Glutamatergic neuron (in vitro differentiated cells): Measurements from ENCODE around the gene NFIX. TPM values are rescaled to one million over a fixed set of nuclear protein-coding genes. Genes with fewer than 3 reads are reported as not detected.
A peak's percentile ranks its signal among the peaks of the same experiment; 100 is the strongest.

Experiments used
- DNase-seq: peaks from one replicate; pipeline ENCODE4 v3.0.0; 2022
- H3K27ac Mint-ChIP-seq: one replicate; pipeline ENCODE4 v1.8.0; 2020; ENCODE audit warnings: mild to moderate bottlenecking, mixed read lengths, inconsistent platforms; ENCODE audit not compliant: unreplicated experiment
- H3K27me3 Mint-ChIP-seq: one replicate; pipeline ENCODE4 v1.8.0; 2020; ENCODE audit warnings: mild to moderate bottlenecking, moderate library complexity, mixed read lengths, inconsistent platforms; ENCODE audit not compliant: unreplicated experiment
- H3K36me3 Mint-ChIP-seq: one replicate; pipeline ENCODE4 v1.8.0; 2020; ENCODE audit warnings: mild to moderate bottlenecking, mixed read lengths, inconsistent platforms; ENCODE audit not compliant: unreplicated experiment
- H3K4me1 Mint-ChIP-seq: one replicate; pipeline ENCODE4 v1.8.0; 2020; ENCODE audit warnings: mild to moderate bottlenecking, low read depth, mixed read lengths, inconsistent platforms; ENCODE audit not compliant: unreplicated experiment
- H3K4me3 Mint-ChIP-seq: one replicate; pipeline ENCODE4 v1.8.0; 2020; ENCODE audit warnings: mild to moderate bottlenecking, mixed read lengths, inconsistent platforms; ENCODE audit not compliant: unreplicated experiment
- H3K9me3 Mint-ChIP-seq: one replicate; pipeline ENCODE4 v1.8.0; 2020; ENCODE audit warnings: mild to moderate bottlenecking, moderate library complexity, mixed read lengths, inconsistent platforms; ENCODE audit not compliant: unreplicated experiment
- total RNA-seq: library from RNA; stranded (reverse); fragmentation: NEBNext Ultra II Directional; extraction: Animal tissue kit (Norgen Biotek cat#: 25700); gene quantifications from one replicate; pipeline ENCODE4 v1.2.1, GENCODE V29; 2021; ENCODE audit not compliant: unreplicated experiment
- TF ChIP-seq, protein P1 (sequence below): fragments of 200-600 bp; sonication (generic); IDR thresholded peaks from one replicate; pipeline ENCODE4 v1.5.0; 2021; ENCODE audit not compliant: partially characterized antibody, unreplicated experiment

Gene NFIX
- total RNA-seq, 1 donor from 2014 or later: 2.4 TPM

DNA sequence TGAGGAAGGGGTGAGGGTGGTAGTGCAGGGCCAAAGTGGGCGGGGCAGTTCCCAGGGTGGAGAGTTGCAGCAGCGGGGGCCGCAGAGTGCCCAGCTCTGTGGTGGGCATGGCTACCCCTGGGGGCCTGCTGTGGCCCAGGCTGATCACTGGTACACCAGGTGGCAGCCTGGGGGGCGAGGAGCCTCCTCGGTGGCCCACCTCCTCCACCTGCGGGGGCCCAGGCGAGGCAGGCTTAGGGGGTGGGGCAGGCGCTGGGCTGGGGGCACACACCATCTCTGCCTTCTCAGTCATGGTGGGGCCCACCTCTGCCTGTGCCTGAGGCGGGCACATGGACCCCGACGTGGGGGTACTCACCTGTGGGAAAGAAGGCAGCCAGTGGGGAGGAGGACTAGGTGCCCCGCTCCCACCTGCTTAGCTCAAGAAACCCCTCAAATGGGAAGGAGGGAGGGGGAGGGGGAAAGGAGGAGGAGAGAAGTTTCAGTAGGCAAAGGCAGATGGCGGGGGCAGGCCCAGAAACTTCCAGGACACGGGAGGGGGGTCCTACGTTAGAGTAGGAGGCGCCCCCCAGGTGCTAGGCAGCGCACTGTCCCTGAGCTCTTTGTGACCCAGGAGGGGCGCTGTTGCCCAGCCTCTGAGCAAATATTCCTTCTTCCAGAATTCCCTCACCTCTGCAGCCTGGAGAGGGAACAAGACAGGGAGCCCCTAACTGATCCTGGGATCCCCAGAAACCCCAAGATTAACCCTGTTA lies 105.7 kb downstream of the NFIX start:
- DNase-seq: no peak
- Mint-ChIP-seq H3K27ac (no peak overlapping the region), H3K27me3 (peaks cover 13% of the 10 kb centered on the region), H3K4me1 (peaks cover 7% of the 10 kb centered on the region), H3K9me3 (peaks cover 3% of the 10 kb centered on the region), H3K36me3 (no peaks in the 10 kb centered on the region), H3K4me3 (no peak overlapping the region)
- TF ChIP-seq, protein P1, sequence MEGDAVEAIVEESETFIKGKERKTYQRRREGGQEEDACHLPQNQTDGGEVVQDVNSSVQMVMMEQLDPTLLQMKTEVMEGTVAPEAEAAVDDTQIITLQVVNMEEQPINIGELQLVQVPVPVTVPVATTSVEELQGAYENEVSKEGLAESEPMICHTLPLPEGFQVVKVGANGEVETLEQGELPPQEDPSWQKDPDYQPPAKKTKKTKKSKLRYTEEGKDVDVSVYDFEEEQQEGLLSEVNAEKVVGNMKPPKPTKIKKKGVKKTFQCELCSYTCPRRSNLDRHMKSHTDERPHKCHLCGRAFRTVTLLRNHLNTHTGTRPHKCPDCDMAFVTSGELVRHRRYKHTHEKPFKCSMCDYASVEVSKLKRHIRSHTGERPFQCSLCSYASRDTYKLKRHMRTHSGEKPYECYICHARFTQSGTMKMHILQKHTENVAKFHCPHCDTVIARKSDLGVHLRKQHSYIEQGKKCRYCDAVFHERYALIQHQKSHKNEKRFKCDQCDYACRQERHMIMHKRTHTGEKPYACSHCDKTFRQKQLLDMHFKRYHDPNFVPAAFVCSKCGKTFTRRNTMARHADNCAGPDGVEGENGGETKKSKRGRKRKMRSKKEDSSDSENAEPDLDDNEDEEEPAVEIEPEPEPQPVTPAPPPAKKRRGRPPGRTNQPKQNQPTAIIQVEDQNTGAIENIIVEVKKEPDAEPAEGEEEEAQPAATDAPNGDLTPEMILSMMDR: no peak

DNA sequence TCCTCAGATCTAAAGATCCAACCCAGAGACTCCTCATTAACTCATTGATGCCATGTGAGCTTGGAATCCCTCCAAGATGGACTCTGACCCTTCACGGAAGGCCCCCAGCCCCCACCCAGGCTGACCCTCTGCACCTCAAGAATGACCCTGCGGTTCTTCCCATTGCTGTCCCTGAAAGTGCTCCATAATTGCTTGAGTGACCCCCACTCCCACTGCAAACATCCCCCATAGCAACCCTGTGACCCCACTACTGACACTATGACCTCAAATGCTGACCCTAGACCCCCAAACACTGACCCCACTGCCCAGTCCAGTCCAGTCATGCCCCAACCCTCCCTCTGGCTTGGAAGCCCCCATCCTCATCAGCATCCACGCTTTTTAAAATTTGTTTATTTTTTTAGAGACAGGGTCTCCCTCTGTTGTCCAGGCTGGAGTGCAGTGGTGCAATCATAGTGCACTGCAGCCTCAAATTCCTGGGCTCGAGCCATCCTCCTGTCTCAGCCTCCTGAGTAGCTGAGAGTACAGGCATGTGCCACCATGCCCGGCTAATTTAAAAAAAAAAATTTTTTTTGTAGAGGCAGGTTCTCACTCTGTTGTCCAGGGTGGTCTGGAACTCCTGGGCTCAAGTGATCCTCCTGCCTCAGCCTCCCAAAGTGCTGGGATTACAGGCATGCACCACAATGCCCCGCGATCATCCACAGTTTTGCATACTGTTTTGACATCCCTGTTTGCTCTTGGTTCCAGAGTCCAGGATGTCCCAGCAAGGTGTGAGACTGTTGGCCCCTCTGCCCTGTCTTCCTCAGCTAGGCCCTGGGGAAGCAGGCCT lies 106.5 kb downstream of the NFIX start:
- H3K27me3 Mint-ChIP-seq: peaks cover 13% of the 10 kb centered on the region
- peaks cover 3% of the 10 kb centered on the region for H3K9me3 Mint-ChIP-seq

DNA sequence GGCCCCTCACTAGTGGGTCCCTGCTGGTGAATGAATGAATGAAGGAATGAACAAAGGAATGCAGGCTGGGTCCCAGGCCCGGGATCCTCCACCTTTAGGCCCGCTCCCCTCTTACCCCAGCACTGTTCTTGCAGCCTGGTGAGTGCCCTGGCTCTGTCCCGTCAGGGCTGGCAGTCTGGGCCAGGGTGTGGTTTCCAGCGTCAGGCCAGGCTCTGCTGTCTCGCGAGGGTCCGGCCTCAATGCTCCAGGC lies 107.1 kb downstream of the NFIX start:
- peaks cover 3% of the 10 kb centered on the region for H3K9me3 Mint-ChIP-seq
- TF ChIP-seq, protein P1: no peak
- H3K4me1 Mint-ChIP-seq: no peaks in the 10 kb centered on the region
- peaks cover 13% of the 10 kb centered on the region for H3K27me3 Mint-ChIP-seq
- H3K27ac Mint-ChIP-seq: no peak overlapping the region
- no peak for DNase-seq
- no peak overlapping the region for H3K4me3 Mint-ChIP-seq
- H3K36me3 Mint-ChIP-seq: no peaks in the 10 kb centered on the region

More for the DNA sequence above, 106.5 kb downstream of the NFIX start:
- Mint-ChIP-seq H3K4me1 (peaks cover 3% of the 10 kb centered on the region), H3K4me3 (peak overlapping the region; percentile 59), H3K36me3 (no peaks in the 10 kb centered on the region), H3K27ac (no peak overlapping the region)
- no peak for DNase-seq
- TF ChIP-seq, protein P1: no peak

DNA sequence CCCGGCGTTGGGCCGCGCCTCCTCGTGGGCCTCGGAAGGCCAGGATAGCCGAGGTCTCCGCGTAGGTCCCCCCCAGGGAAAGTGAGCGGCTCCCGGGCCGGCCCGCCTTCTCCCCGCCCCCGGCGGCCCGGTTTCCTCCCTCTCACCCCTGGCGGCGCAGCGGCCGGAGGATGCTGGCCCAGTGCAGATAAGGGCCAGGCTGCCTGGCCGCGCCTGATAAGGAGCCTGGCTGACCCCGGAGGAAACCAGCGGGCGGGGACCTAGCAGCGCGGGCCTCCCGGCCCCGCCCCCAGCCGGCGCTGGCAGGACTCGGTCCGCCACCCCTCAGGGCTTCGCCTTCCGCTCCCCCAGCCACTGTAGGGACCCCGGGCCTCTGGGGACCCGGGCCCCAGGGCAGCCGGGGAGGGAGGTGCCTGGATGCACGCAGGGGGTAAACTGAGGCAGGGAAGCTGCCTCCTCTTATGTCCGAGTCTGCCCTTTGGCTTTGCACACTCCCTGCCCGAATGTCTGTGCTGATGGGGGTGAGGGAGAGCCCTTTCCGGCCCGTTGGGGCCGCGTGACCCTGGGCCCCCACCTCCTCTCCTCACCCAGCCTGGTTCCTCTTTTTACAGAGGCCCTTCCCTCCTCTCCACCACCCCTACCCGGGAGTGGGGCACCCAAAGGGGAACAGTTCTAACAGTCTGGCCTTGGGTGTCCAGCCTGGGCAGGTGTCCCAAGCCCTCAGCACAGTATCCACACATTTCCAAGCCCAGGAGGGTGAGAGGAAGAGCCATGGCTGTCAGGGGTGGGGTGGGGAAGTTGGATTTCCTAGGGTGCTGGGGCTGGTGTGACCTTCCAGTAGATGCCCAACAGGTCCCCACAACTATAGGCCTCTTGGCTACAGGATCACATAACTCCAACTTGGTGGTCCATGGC lies 107.6 kb downstream of the NFIX start, which contains the start of gene LYL1:
Gene LYL1 (minus strand): TSS at position 193 of the 915 bp plus-strand sequence. CDS start 1,687 bp downstream, outside the sequence.
- H3K9me3 Mint-ChIP-seq: peaks cover 3% of the 10 kb centered on the region
- no peak within 1 kb of the TSS for H3K27ac Mint-ChIP-seq
- DNase-seq: peak; percentile 59
- no peaks in the 10 kb centered on the region for H3K36me3 Mint-ChIP-seq
- H3K27me3 Mint-ChIP-seq: peaks cover 15% of the 10 kb centered on the region
- peak within 1 kb of the TSS; percentile 59 for H3K4me3 Mint-ChIP-seq
- TF ChIP-seq, protein P1: no peak
- H3K4me1 Mint-ChIP-seq: no peaks in the 10 kb centered on the region
